ENCODE results near the gene GAK. TPM values are rescaled to one million over a fixed set of nuclear protein-coding genes. Genes with fewer than 3 reads are reported as not detected.
A peak's percentile ranks its signal among the peaks of the same experiment; 100 is the strongest.

The GAK gene
- polyA plus RNA-seq, 1 of the 3 experiments (the other 2 are of a cell fraction), result 35.9 TPM

DNA sequence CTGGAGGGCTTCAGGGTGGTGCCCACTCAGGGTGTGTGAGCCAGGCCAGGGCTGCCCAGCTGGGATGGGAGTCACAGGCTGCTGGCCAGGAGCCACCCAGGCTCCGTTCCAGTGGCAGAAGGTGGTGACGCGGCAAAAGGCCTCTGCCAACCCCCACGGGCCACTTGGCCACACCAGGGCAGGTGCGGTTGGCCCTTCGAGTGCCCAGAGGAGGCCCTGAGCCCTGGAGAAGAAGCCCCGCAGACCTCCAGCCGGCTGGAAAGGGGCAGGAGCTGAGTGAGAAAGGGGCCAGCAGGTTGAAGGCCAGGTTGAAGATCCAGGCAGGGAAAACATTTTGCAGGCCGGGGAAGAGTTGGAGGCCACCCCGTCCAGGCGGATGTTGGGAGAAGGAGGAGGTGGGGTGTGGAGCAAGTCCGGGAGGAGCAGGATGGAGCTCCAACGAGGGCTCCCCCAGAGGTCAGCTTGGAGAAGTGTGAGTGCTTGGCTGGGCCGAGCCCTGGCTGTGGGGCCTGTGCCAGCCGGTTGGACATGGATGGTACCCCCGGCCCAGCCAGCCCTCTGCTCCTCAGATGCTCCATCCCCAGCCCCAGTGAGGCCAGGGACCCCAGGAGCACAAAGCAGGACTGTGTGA, 103.4 kb downstream of the GAK start:
- H2AFZ ChIP-seq (ENCODE audit: low read depth), result no peak overlapping the region
- H3K9ac ChIP-seq, result no peak overlapping the region
- no peak overlapping the region for H3K27ac ChIP-seq (ENCODE audit: low read depth in 2 of 2, low read length in 1 of 2)
- no peak overlapping the region for H3K4me3 ChIP-seq (ENCODE audit: low read depth in 2 of 2, low read length in 1 of 2)
- CTCF ChIA-PET, result interaction anchor here (1.0 to 1.6 kb wide), 2 partner anchors 86 to 144 kb away, joined by 3 to 6 read pairs; no protein-coding TSS in a partner anchor
- peaks cover 0 to 15% of the 10 kb centered on the region in 2 experiments; a peak in 1 of 4 replicates for H3K4me1 ChIP-seq (ENCODE audit: control insufficient read depth in 1 of 2, insufficient read depth in 2 of 2, low read depth in 1 of 2, low read length in 1 of 2)
- no peaks in the 10 kb centered on the region for H3K9me3 ChIP-seq
- peak; percentile 11; the same call in 1 of the 2 replicates for TF ChIP-seq CTCF (IDR thresholded peaks at IDR 0.05)
- TF ChIP-seq RAD21 (IDR thresholded peaks at IDR 0.05; ENCODE audit: low read length), result no peak
- TF ChIP-seq, protein P1, sequence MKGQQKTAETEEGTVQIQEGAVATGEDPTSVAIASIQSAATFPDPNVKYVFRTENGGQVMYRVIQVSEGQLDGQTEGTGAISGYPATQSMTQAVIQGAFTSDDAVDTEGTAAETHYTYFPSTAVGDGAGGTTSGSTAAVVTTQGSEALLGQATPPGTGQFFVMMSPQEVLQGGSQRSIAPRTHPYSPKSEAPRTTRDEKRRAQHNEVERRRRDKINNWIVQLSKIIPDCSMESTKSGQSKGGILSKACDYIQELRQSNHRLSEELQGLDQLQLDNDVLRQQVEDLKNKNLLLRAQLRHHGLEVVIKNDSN (IDR thresholded peaks at IDR 0.05; ENCODE audit: borderline replicate concordance, low read depth), result no peak
- TF ChIP-seq EZH2phosphoT487 (IDR thresholded peaks at IDR 0.05; ENCODE audit: borderline replicate concordance, low read depth), result no peak
- TF ChIP-seq TCF12 (IDR thresholded peaks at IDR 0.05), result no peak
- no peak for TF ChIP-seq USF2 (IDR thresholded peaks at IDR 0.05; ENCODE audit: borderline replicate concordance, low read depth, low read length)
- TF ChIP-seq RXRA (IDR thresholded peaks at IDR 0.05; ENCODE audit: borderline replicate concordance, low read depth), result no peak
- no peak for TF ChIP-seq FOSL2 (IDR thresholded peaks at IDR 0.05; ENCODE audit: borderline replicate concordance, low read depth)
- peaks cover 17% of the 10 kb centered on the region for H3K27me3 ChIP-seq (ENCODE audit: insufficient read depth)
- WGBS (ENCODE audit: low lambda C conversion rate), result 85% methylated on average over 7 of the region's 16 CpGs
- peak; percentile 61 for DNase-seq
- no peaks in the 10 kb centered on the region for H3K9me2 ChIP-seq
- no peaks in the 10 kb centered on the region for H3F3A ChIP-seq (replicated peaks; ENCODE audit: insufficient read depth)
- H4K20me1 ChIP-seq (ENCODE audit: insufficient read depth), result no peaks in the 10 kb centered on the region
- no peak overlapping the region for H3K4me2 ChIP-seq
- H3K79me2 ChIP-seq (ENCODE audit: insufficient read depth), result no peaks in the 10 kb centered on the region
- no peaks in the 10 kb centered on the region for H3K36me3 ChIP-seq (replicated peaks in 1 of 2; ENCODE audit: control insufficient read depth in 1 of 2, insufficient read depth in 2 of 2, low read length in 1 of 2)
- POLR2A ChIA-PET, result interaction anchor here (0.6 to 1.0 kb wide), 2 partner anchors 47 to 534 kb away, joined by 3 read pairs; no protein-coding TSS in a partner anchor

DNA sequence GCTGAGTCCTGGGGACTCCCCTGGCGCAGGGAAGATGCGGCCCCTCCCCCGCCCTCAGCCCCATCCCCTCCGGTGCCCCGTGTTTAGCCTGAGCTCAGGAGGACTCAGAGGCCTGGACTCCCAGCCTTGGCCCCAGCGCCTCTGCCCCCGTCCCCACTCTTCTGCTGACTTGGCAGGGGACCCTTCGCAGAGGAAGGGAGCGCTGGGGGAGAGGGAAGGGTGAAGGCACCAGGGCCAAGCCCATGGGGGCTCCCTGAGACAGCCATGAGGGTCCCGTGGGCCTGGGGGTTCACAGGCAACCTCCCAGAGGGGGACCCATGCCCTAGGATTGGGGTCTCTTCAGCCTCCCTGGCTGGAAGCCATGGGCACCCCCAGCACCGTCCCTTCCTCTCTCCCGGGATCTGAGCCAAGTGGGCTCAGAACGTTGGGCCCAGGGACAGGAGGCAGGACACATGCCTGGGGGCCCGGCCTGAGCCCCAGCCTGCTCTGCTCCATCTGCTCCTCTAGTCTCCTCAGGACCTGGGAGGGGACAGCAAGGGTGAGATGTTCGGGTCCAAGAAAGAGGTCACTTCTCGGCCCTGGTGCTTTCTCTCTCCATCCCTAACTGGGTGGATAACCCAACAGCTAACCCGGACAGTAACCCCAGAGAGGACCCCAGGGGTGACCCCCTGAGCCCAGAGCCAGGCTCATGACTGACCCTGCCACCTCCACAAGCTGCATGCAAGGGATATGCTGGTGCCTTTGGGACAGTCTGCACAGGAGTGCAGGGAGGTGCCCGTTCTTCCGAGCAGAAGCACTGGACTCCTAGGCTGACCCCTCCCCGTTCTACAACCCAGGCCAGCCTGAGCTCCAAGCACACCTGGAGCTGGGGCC, 104.7 kb downstream of the GAK start:
- WGBS (ENCODE audit: low lambda C conversion rate), result 76% methylated on average over 8 of the region's 20 CpGs
- DNase-seq, result no peak
- Histone ChIP-seq H3K4me3 (ENCODE audit: low read depth in 2 of 2, low read length in 1 of 2) (no peak overlapping the region), H3K9ac (no peak overlapping the region), H3K27me3 (ENCODE audit: insufficient read depth) (peaks cover 21% of the 10 kb centered on the region), H3K79me2 (ENCODE audit: insufficient read depth) (no peaks in the 10 kb centered on the region), H3K27ac (ENCODE audit: low read depth in 2 of 2, low read length in 1 of 2) (no peak overlapping the region), H2AFZ (ENCODE audit: low read depth) (no peak overlapping the region), H3K9me2 (no peaks in the 10 kb centered on the region), H3K9me3 (no peaks in the 10 kb centered on the region), H3K36me3 (replicated peaks in 1 of 2; ENCODE audit: control insufficient read depth in 1 of 2, insufficient read depth in 2 of 2, low read length in 1 of 2) (no peaks in the 10 kb centered on the region), H3F3A (replicated peaks; ENCODE audit: insufficient read depth) (no peaks in the 10 kb centered on the region), H4K20me1 (ENCODE audit: insufficient read depth) (no peaks in the 10 kb centered on the region), H3K4me2 (no peak overlapping the region), H3K4me1 (ENCODE audit: control insufficient read depth in 1 of 2, insufficient read depth in 2 of 2, low read depth in 1 of 2, low read length in 1 of 2) (peaks cover 0 to 20% of the 10 kb centered on the region in 2 experiments; a peak in 1 of 4 replicates)
- ChIA-PET POLR2A (interaction anchor here (0.6 kb wide), 1 partner anchor 44 kb away, joined by 3 read pairs; no protein-coding TSS in a partner anchor), CTCF (no interaction called here)
- TF ChIP-seq USF2 (IDR thresholded peaks at IDR 0.05; ENCODE audit: borderline replicate concordance, low read depth, low read length) (no peak), FOXJ3 (CRISPR knock-in tag; IDR thresholded peaks at IDR 0.05) (no peak), TAF1 (IDR thresholded peaks at IDR 0.05; ENCODE audit: borderline replicate concordance, low read depth, low read length) (no peak), MXI1 (IDR thresholded peaks at IDR 0.05; ENCODE audit: low read depth, low read length) (no peak), TCF12 (IDR thresholded peaks at IDR 0.05) (no peak), CHD2 (IDR thresholded peaks at IDR 0.05; ENCODE audit: low read length, partially characterized antibody) (no peak), FOSL2 (IDR thresholded peaks at IDR 0.05; ENCODE audit: borderline replicate concordance, low read depth) (no peak), JUND (IDR thresholded peaks at IDR 0.05) (no peak), ELF1 (IDR thresholded peaks at IDR 0.05) (no peak), CTCF (IDR thresholded peaks at IDR 0.05) (no peak), GABPA (IDR thresholded peaks at IDR 0.05; ENCODE audit: low read depth) (no peak)
- TF ChIP-seq, protein P2, sequence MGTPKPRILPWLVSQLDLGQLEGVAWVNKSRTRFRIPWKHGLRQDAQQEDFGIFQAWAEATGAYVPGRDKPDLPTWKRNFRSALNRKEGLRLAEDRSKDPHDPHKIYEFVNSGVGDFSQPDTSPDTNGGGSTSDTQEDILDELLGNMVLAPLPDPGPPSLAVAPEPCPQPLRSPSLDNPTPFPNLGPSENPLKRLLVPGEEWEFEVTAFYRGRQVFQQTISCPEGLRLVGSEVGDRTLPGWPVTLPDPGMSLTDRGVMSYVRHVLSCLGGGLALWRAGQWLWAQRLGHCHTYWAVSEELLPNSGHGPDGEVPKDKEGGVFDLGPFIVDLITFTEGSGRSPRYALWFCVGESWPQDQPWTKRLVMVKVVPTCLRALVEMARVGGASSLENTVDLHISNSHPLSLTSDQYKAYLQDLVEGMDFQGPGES (IDR thresholded peaks at IDR 0.05; ENCODE audit: low read depth, low read length), result no peak

All from SK-N-SH (cell line).